ENCODE results near the gene PXMP2.

GRCh38 chr12:132741620-132742019 lies 54.2 kb downstream of the PXMP2 start:
- TF ChIP-seq POLR2A (IDR thresholded peaks at IDR 0.05) = no peak
- TF ChIP-seq CTCF (IDR thresholded peaks at IDR 0.05) = no peak

Measured in right lobe of liver (tissue), 4 donors.